Left ventricle myocardium superior (tissue), 1 donor: ENCODE measurements around the gene FILIP1. TPM values are rescaled to one million over a fixed set of nuclear protein-coding genes. Genes with fewer than 3 reads are reported as not detected.
"Not testable (repeated sequence)": the region's sequence is repeated elsewhere in the genome, so short reads cannot be mapped to it uniquely, and the experiment has no call there.

ENCODE experiments used
- ATAC-seq: fragments of 200-7000 bp; cut with Tn5 transposase; one replicate; pipeline ENCODE4 v1.9.1; 2020; ENCODE audit warnings: mild to moderate bottlenecking, moderate library complexity
- DNase-seq: peaks from one replicate; pipeline ENCODE4 v3.0.0-alpha.2; 2020
- intact Hi-C: fragments of 100-400 bp; cut with micrococcal nuclease; formaldehyde crosslinking; loops from one replicate; pipeline ENCODE4 v1.11.0; 2022
- total RNA-seq: library from RNA; stranded (reverse); fragmentation: NEBNext Ultra II Directional; extraction: Animal tissue kit (Norgen Biotek cat#: 25700); gene quantifications from one replicate; pipeline ENCODE4 v1.2.1, GENCODE V29; 2021
- donor health status: DM: no; HTN: yes; CAD: no; lungs with severe emphysema.

The FILIP1 gene
- total RNA-seq, 1 donor from 2014 or later = 156 TPM

GRCh38 chr6:75472885-75473284, 20.7 kb downstream of the FILIP1 start:
- intact Hi-C loops = no loop called here
- ATAC-seq = no peak
- DNase-seq = no peak

DNA sequence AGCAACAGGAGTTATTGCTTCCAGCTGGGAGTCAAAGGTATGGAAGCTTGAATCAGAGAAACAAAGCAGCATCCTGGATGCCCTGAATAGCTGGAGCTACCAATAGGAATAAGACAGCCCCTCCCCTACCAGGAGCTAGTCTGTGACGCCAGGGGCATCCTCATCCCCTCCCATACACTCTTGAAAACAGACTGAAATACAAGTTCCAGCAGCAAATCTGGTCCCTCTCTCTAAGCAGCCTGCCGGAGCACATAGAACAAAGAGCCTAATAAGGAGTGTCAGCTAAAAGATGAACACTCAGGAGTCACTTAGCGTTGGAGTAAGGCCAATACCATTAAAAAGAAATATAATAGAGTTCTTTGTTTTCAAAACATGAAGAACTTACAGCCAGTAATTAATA, 25.6 kb downstream of the FILIP1 start:
- DNase-seq = no peak
- intact Hi-C loops = no loop called here
- peak; percentile 23 for ATAC-seq

DNA sequence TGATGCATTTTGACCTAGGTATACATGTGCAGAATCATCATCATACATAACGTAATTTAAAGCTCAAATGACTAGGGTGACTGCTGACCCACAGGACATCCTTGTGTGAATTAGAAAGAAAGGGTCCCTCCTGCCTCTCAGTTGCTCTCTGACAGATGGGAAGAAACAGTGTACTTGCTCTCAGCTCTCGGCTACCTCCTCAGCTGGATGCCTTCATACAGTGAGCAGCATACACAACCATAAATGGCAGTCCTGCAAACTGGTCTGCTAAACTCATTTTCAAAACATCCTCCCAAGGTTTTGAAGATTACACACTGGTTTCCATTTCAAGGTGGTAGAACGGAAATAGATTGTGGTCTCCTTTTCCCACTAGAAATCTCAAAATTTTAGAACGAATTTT, 26.3 kb downstream of the FILIP1 start:
- intact Hi-C loops = no loop called here
- peak; percentile 48 for ATAC-seq
- no peak for DNase-seq

- intact Hi-C loops = no loop called here
- ATAC-seq (no peak), DNase-seq (no peak)
Measured at GRCh38 chr6:75466636-75467035, 27.0 kb downstream of the FILIP1 start.

DNA sequence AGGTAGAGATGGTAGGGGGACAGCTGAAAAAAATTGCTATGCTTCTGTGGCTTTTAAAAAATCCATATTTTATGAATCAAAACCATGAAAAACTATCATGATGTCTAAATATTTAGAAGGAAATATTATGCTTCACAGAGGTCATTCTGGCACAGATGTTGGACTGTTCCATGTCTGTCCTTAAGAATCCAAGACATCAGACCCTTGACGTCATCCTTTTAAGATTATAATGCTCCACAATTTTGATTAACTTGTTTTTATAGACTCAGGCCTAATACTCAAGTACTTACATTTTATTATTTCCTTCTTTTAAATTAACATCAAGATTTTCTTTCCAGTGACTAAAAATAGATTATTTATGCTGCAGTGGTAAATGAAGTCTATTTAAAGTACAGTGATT, 29.7 kb downstream of the FILIP1 start:
- intact Hi-C loops = no loop called here
- peak; percentile 42 for ATAC-seq

DNA sequence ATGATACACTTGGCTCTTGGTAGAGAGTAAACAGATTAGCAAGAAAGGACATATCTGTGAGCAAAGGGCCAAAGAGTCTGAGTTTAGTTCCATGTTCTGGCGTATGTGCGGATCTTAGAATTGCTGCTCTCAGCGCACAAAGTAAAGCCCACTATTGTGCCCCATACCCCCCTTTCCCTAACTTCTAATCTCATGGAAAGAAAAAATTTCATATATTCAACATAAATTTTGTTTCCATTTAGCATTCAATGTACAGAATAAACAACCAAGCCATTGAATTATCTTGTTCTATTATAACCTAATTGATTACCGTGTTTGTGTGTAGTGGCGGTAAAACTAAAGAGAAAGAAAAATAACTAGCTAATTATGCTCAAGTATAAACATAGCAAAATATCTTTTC, 30.5 kb downstream of the FILIP1 start:
- no peak for DNase-seq
- ATAC-seq = no peak
- intact Hi-C loops = no loop called here

More for the DNA sequence above, 29.7 kb downstream of the FILIP1 start:
- no peak for DNase-seq

DNA sequence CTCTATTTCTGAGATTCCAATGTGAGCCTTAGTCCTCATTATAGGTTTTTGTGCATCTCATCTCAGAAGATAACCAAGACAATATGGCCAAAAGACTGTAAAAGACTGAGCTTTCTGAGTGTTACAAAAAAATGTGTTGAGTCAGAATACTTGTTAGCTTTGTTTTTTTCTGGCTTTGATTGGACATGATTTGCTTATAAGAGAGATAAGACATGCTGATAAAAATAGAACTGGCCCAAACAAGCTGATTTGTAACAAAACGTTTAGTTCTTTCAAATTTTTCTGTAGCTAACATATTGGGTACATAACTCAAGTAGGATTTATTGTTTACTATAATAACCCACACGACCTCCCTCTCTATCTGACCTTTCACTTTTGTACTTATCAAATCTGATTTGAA, 32.9 kb downstream of the FILIP1 start:
- DNase-seq (no peak), ATAC-seq (no peak)
- intact Hi-C loops = no loop called here

GRCh38 chr6:75458895-75459294, 34.7 kb downstream of the FILIP1 start:
- DNase-seq = no peak
- peak; percentile 79 for ATAC-seq
- intact Hi-C loops = no loop called here

DNA sequence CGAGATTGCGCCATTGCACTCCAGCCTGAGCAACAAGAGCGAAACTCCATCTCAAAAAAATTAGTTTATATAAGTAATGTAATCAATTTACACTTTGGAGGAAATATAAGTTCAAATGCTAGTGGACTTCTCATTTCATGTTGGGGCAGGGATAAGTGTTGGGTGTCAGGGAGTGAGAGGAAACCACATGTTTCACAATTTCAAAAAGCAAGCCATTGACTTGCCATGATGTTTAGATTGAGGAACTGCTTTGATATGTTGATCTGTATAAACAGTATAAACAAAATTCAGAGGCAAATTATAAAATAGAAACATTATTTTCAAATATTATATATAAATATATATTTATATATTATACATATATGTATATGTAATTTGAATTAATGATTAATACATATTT, 42.7 kb downstream of the FILIP1 start:
- intact Hi-C loops = no loop called here
- DNase-seq (no peak), ATAC-seq (no peak)

- no peak for ATAC-seq
- intact Hi-C loops = no loop called here
- DNase-seq = no peak
Measured at GRCh38 chr6:75449630-75450206, 43.9 kb downstream of the FILIP1 start.

DNA sequence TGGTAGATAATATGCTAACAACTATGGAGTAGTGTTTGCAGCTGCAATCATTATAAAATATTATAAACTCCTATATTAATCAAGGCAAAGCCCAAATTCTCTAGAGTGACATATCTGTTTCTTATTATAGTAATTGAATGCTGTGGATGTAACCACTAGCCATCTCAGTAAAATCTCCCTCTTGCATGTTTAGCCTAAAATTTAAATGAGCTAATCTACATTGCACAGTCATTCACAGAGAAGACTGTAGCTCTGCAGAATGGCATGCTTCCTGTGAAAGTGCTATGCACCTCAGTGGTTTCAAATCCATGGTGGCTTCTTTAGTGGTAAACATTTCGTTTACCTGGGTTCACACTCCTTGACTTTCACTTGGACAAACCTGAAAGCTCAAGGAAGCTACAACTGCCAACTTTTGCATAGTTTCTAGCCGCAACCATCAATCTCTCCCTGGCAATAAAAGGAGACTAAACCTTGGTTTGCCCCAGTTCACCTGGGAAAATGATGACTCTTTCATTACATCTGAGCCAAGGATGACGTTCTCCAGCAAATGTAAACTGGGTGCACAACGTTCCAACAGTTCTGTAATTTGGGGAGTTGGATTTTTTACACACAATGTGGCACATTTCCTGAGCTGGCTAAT, 47.2 kb downstream of the FILIP1 start:
- no peak for ATAC-seq
- no peak for DNase-seq
- intact Hi-C loops = no loop called here

DNA sequence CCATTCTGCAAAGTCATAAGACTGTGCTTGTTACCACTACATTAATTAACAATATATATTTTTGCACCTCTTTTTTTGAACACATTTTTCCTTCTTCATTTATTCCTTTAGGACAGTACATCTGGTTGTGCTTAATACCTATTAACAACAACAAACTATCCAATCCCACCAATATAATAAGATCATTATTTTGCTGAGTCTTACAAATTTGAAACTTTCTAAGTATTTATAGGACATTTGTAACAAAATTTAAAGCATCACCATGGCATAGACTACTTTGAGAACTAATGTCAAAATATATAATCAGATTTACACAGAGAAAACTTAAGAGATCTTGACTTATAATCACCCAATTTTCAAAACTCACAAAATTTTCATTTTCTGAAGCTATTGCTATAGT, 47.9 kb downstream of the FILIP1 start:
- ATAC-seq (no peak), DNase-seq (no peak)
- intact Hi-C loops = no loop called here

DNA sequence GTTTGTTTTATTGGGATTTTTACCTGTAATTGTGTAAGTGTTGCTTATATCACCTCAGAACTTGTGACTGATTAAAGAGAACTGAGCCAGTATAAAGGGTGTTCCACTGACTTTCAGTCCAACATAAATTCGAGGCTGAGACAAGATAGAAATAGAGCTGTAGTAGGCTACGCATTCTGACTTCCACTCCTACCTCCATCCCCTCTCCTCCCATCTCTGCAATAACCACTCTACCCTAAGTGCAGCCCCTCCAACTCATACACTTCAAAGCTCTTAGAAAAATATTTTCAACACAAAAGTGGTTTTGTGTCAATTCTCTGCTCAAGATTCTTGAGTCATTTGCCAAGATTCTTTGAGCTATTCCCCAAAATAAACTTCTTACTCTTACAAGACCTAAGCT, 48.7 kb downstream of the FILIP1 start:
- ATAC-seq = peak; percentile 35
- intact Hi-C loops = no loop called here
- no peak for DNase-seq

- DNase-seq, ATAC-seq, intact Hi-C loops: not testable (repeated sequence)
Measured at GRCh38 chr6:75441883-75442282, 51.7 kb downstream of the FILIP1 start.

- DNase-seq, ATAC-seq, intact Hi-C loops: not testable (repeated sequence)
Measured at GRCh38 chr6:75441479-75441878, 52.1 kb downstream of the FILIP1 start.

GRCh38 chr6:75438442-75439116, 55.0 kb downstream of the FILIP1 start:
- ATAC-seq (no peak), DNase-seq (no peak)

GRCh38 chr6:75438013-75438431, 55.6 kb downstream of the FILIP1 start:
- intact Hi-C loops = loop anchor here (10.0 kb wide), 1 partner anchor 47 kb away; no protein-coding TSS in a partner anchor
- ATAC-seq = peak; percentile 55
- no peak for DNase-seq

More at GRCh38 chr6:75438442-75439116, 55.0 kb downstream of the FILIP1 start:
- intact Hi-C loops = loop anchor here (10.0 kb wide), 1 partner anchor 46 kb away; no protein-coding TSS in a partner anchor

GRCh38 chr6:75437421-75437891, 56.1 kb downstream of the FILIP1 start:
- DNase-seq (no peak), ATAC-seq (peak; percentile 84)
- intact Hi-C loops = loop anchor here (10.0 kb wide), 1 partner anchor 47 kb away; no protein-coding TSS in a partner anchor

GRCh38 chr6:75436869-75437268, 56.7 kb downstream of the FILIP1 start:
- DNase-seq = peak; percentile 75
- peak; percentile 88 for ATAC-seq
- intact Hi-C loops = loop anchor here (10.0 kb wide), 1 partner anchor 48 kb away; no protein-coding TSS in a partner anchor

DNA sequence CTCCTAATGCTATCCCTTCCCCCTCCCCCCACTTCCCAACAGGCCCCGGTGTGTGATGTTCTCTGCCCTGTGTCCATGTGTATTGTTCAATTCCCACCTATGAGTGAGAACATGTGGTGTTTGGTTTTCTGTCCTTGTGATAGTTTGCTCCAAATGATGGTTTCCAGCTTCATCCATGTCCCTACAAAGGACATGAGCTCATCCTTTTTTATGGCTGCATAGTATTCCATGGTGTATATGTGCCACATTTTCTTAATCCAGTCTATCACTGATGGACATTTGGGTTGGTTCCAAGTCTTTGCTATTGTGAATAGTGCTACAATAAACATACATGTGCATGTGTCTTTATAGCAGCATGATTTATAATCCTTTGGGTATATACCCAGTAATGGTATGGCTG, 60.8 kb downstream of the FILIP1 start:
- intact Hi-C loops = loop anchor here (10.0 kb wide), 1 partner anchor 52 kb away; no protein-coding TSS in a partner anchor
- not testable (repeated sequence) for DNase-seq, ATAC-seq
